ENCODE results near the gene MYH15. TPM values are rescaled to one million over a fixed set of nuclear protein-coding genes. Genes with fewer than 3 reads are reported as not detected.

The MYH15 gene
- total and polyA plus RNA-seq, 5 donors, result 0.22 to 0.54 (median 0.29) TPM

- no peak overlapping the region for H3K4me3 ChIP-seq (ENCODE audit: low read length)
- ATAC-seq, result no peak
- H3K4me1 ChIP-seq (ENCODE audit: control insufficient read depth, insufficient read depth, low read length), result no peaks in the 10 kb centered on the region
- no peaks in the 10 kb centered on the region for H3K27me3 ChIP-seq (ENCODE audit: control insufficient read depth, insufficient read depth)
- intact Hi-C loops (cut with DNase I), result loop anchor here in 1 of 4 donors (10.0 kb wide), 1 partner anchor 470 kb away; no protein-coding TSS in a partner anchor
- no peak for DNase-seq
- H3K27ac ChIP-seq (ENCODE audit: low read length), result no peak overlapping the region
- no peaks in the 10 kb centered on the region for H3K9me3 ChIP-seq (ENCODE audit: control insufficient read depth, low read length)
- 46% methylated on average over 2 of the region's 2 CpGs for WGBS
Measured at GRCh38 chr3:108404368-108404767, 106.0 kb downstream of the MYH15 start.

GRCh38 chr3:108403686-108404345 lies 106.6 kb downstream of the MYH15 start:
- 59% methylated on average over 4 of the region's 4 CpGs for WGBS
- ATAC-seq (no peak), DNase-seq (no peak)
- Histone ChIP-seq H3K9me3 (ENCODE audit: control insufficient read depth, low read length) (no peaks in the 10 kb centered on the region), H3K27me3 (ENCODE audit: control insufficient read depth, insufficient read depth) (no peaks in the 10 kb centered on the region), H3K4me3 (ENCODE audit: low read length) (no peak overlapping the region), H3K4me1 (ENCODE audit: control insufficient read depth, insufficient read depth, low read length) (no peaks in the 10 kb centered on the region), H3K27ac (ENCODE audit: low read length) (no peak overlapping the region)
- intact Hi-C loops (cut with DNase I), result loop anchor here in 1 of 4 donors (10.0 kb wide), 1 partner anchor 469 kb away; no protein-coding TSS in a partner anchor

- no peaks in the 10 kb centered on the region for H3K9me3 ChIP-seq (ENCODE audit: control insufficient read depth, low read length)
- ATAC-seq (no peak), DNase-seq (no peak)
- no peak overlapping the region for H3K4me3 ChIP-seq (ENCODE audit: low read length)
- intact Hi-C loops (cut with DNase I), result loop anchor here in 1 of 4 donors (10.0 kb wide), 1 partner anchor 468 kb away; no protein-coding TSS in a partner anchor
- WGBS, result 56% methylated on average over 1 of the region's 1 CpG
- no peaks in the 10 kb centered on the region for H3K27me3 ChIP-seq (ENCODE audit: control insufficient read depth, insufficient read depth)
- no peaks in the 10 kb centered on the region for H3K4me1 ChIP-seq (ENCODE audit: control insufficient read depth, insufficient read depth, low read length)
- H3K27ac ChIP-seq (ENCODE audit: low read length), result no peak overlapping the region
Measured at GRCh38 chr3:108403198-108403597, 107.2 kb downstream of the MYH15 start.

GRCh38 chr3:108401836-108402235 lies 108.6 kb downstream of the MYH15 start:
- no peaks in the 10 kb centered on the region for H3K4me1 ChIP-seq (ENCODE audit: control insufficient read depth, insufficient read depth, low read length)
- WGBS, result 86% methylated on average over 2 of the region's 2 CpGs
- H3K4me3 ChIP-seq (ENCODE audit: low read length), result no peak overlapping the region
- DNase-seq (no peak), ATAC-seq (no peak)
- H3K9me3 ChIP-seq (ENCODE audit: control insufficient read depth, low read length), result no peaks in the 10 kb centered on the region
- intact Hi-C loops (cut with DNase I), result loop anchor here in 1 of 4 donors (10.0 kb wide), 1 partner anchor 467 kb away; no protein-coding TSS in a partner anchor
- no peak overlapping the region for H3K27ac ChIP-seq (ENCODE audit: low read length)
- no peaks in the 10 kb centered on the region for H3K27me3 ChIP-seq (ENCODE audit: control insufficient read depth, insufficient read depth)

GRCh38 chr3:108398510-108398909 lies 111.9 kb downstream of the MYH15 start:
- no peak overlapping the region for H3K4me3 ChIP-seq (ENCODE audit: low read length)
- 96% methylated on average over 6 of the region's 6 CpGs for WGBS
- no peak for ATAC-seq
- H3K4me1 ChIP-seq (ENCODE audit: control insufficient read depth, insufficient read depth, low read length), result no peaks in the 10 kb centered on the region
- no peak for DNase-seq
- no peaks in the 10 kb centered on the region for H3K9me3 ChIP-seq (ENCODE audit: control insufficient read depth, low read length)
- no peak overlapping the region for H3K27ac ChIP-seq (ENCODE audit: low read length)
- no peaks in the 10 kb centered on the region for H3K27me3 ChIP-seq (ENCODE audit: control insufficient read depth, insufficient read depth)
- intact Hi-C loops (cut with DNase I), result no loop called here

GRCh38 chr3:108396336-108396735 lies 114.1 kb downstream of the MYH15 start:
- ATAC-seq (no peak), DNase-seq (no peak)
- Histone ChIP-seq H3K9me3 (ENCODE audit: control insufficient read depth, low read length) (no peaks in the 10 kb centered on the region), H3K27ac (ENCODE audit: low read length) (no peak overlapping the region), H3K27me3 (ENCODE audit: control insufficient read depth, insufficient read depth) (no peaks in the 10 kb centered on the region), H3K4me1 (ENCODE audit: control insufficient read depth, insufficient read depth, low read length) (no peaks in the 10 kb centered on the region), H3K4me3 (ENCODE audit: low read length) (no peak overlapping the region)
- intact Hi-C loops (cut with DNase I), result no loop called here
- WGBS, result 84% methylated on average over 1 of the region's 1 CpG

- Histone ChIP-seq H3K27ac (ENCODE audit: low read length) (no peak overlapping the region), H3K4me1 (ENCODE audit: control insufficient read depth, insufficient read depth, low read length) (no peaks in the 10 kb centered on the region), H3K9me3 (ENCODE audit: control insufficient read depth, low read length) (no peaks in the 10 kb centered on the region), H3K27me3 (ENCODE audit: control insufficient read depth, insufficient read depth) (no peaks in the 10 kb centered on the region), H3K4me3 (ENCODE audit: low read length) (no peak overlapping the region)
- ATAC-seq (no peak), DNase-seq (no peak)
- 78% methylated on average over 3 of the region's 3 CpGs for WGBS
- intact Hi-C loops (cut with DNase I), result no loop called here
Measured at GRCh38 chr3:108394563-108394962, 115.8 kb downstream of the MYH15 start.

- ATAC-seq, result no peak
- Histone ChIP-seq H3K4me1 (ENCODE audit: control insufficient read depth, insufficient read depth, low read length) (no peaks in the 10 kb centered on the region), H3K4me3 (ENCODE audit: low read length) (no peak overlapping the region), H3K27me3 (ENCODE audit: control insufficient read depth, insufficient read depth) (no peaks in the 10 kb centered on the region), H3K27ac (ENCODE audit: low read length) (no peak overlapping the region), H3K9me3 (ENCODE audit: control insufficient read depth, low read length) (no peaks in the 10 kb centered on the region)
- intact Hi-C loops (cut with DNase I), result no loop called here
- DNase-seq, result no peak
- 92% methylated on average over 2 of the region's 2 CpGs for WGBS
Measured at GRCh38 chr3:108394016-108394415, 116.4 kb downstream of the MYH15 start.

- no peak for DNase-seq
- no peak for ATAC-seq
- H3K4me1 ChIP-seq (ENCODE audit: control insufficient read depth, insufficient read depth, low read length), result no peaks in the 10 kb centered on the region
- 63% methylated on average over 3 of the region's 3 CpGs for WGBS
- no peak overlapping the region for H3K4me3 ChIP-seq (ENCODE audit: low read length)
- H3K27me3 ChIP-seq (ENCODE audit: control insufficient read depth, insufficient read depth), result no peaks in the 10 kb centered on the region
- intact Hi-C loops (cut with DNase I), result no loop called here
- H3K27ac ChIP-seq (ENCODE audit: low read length), result no peak overlapping the region
- H3K9me3 ChIP-seq (ENCODE audit: control insufficient read depth, low read length), result no peaks in the 10 kb centered on the region
Measured at GRCh38 chr3:108393128-108393900, 117.1 kb downstream of the MYH15 start.

GRCh38 chr3:108391917-108392593 lies 118.3 kb downstream of the MYH15 start:
- no peak for DNase-seq
- Histone ChIP-seq H3K4me1 (ENCODE audit: control insufficient read depth, insufficient read depth, low read length) (no peaks in the 10 kb centered on the region), H3K9me3 (ENCODE audit: control insufficient read depth, low read length) (no peaks in the 10 kb centered on the region), H3K27ac (ENCODE audit: low read length) (no peak overlapping the region), H3K27me3 (ENCODE audit: control insufficient read depth, insufficient read depth) (no peaks in the 10 kb centered on the region), H3K4me3 (ENCODE audit: low read length) (no peak overlapping the region)
- ATAC-seq, result no peak
- intact Hi-C loops (cut with DNase I), result no loop called here
- 67% methylated on average over 3 of the region's 3 CpGs for WGBS

GRCh38 chr3:108389372-108389771 lies 121.0 kb downstream of the MYH15 start:
- intact Hi-C loops (cut with DNase I), result no loop called here
- ATAC-seq (no peak), DNase-seq (no peak)
- Histone ChIP-seq H3K9me3 (ENCODE audit: control insufficient read depth, low read length) (no peaks in the 10 kb centered on the region), H3K27me3 (ENCODE audit: control insufficient read depth, insufficient read depth) (no peaks in the 10 kb centered on the region), H3K27ac (ENCODE audit: low read length) (no peak overlapping the region), H3K4me3 (ENCODE audit: low read length) (no peak overlapping the region), H3K4me1 (ENCODE audit: control insufficient read depth, insufficient read depth, low read length) (no peaks in the 10 kb centered on the region)
- WGBS, result 62% methylated on average over 1 of the region's 1 CpG
